K562 (cell line): ENCODE results near the gene HEPACAM2. TPM values are rescaled to one million over a fixed set of nuclear protein-coding genes. Genes with fewer than 3 reads are reported as not detected.

Experiments
- CBX5 ChIP-seq: IDR thresholded peaks from 2 replicates; pipeline ENCODE4 v1.6.1; 2014; ENCODE audit warnings: low read depth, borderline replicate concordance
- KAT2B ChIP-seq: IDR thresholded peaks from one replicate; pipeline ENCODE4 v1.6.1; 2012; ENCODE audit warnings: low read depth, mild to moderate bottlenecking, control low read depth, inconsistent platforms, low read length, moderate library complexity
- KDM2B ChIP-seq: fragments of 250-450 bp; sonication (Bioruptor Pico); IDR thresholded peaks from 2 replicates; pipeline ENCODE4 v1.8.0; 2021; ENCODE audit warnings: mild to moderate bottlenecking, moderate library complexity
- KLF13 ChIP-seq: fragments of 450-650 bp; IDR thresholded peaks from 2 replicates; pipeline ENCODE4 v1.6.1; 2016; ENCODE audit warnings: missing genetic modification characterization, low read depth, mild to moderate bottlenecking, missing compliant biosample characterization, moderate library complexity, borderline replicate concordance
- MEIS2 ChIP-seq: fragments of 450-650 bp; IDR thresholded peaks from 2 replicates; pipeline ENCODE4 v1.6.1; 2014; ENCODE audit warnings: mild to moderate bottlenecking; ENCODE audit not compliant: partially characterized antibody
- NR4A1 ChIP-seq, 2 experiments: fragments of 250-450 bp in 1 of 2; fragments of 450-650 bp in 1 of 2; sonication (Bioruptor Pico) in 1 of 2; IDR thresholded peaks; 2 replicates each; pipeline versions ENCODE4 v1.4.0 to v1.6.1; 2016 to 2020; ENCODE audit warnings: mild to moderate bottlenecking in 2 of 2, missing compliant biosample characterization in 1 of 2, missing genetic modification characterization in 1 of 2, moderate library complexity in 1 of 2
- PHB2 ChIP-seq: fragments of 450-650 bp; IDR thresholded peaks from 2 replicates; pipeline ENCODE4 v1.6.1; 2017; ENCODE audit warnings: low read depth
- TBP ChIP-seq: optimal IDR thresholded peaks from 2 replicates; pipeline ENCODE3; 2011; ENCODE audit warnings: low read depth, low read length, improper control_type of control experiment
- ZKSCAN1 ChIP-seq: fragments of 150-350 bp; IDR thresholded peaks from 2 replicates; pipeline ENCODE4 v1.6.1; 2016; ENCODE audit warnings: low read depth, low read length
- polyA plus RNA-seq, 8 experiments: library from polyadenylated mRNA; depleted of rRNA in 4 of 8; stranded (reverse) in 5 of 8; unstranded in 3 of 8; fragments of >200 nt; fragmentation: Nextera tagmentation in 2 of 8; fragmentation: Illumina TruSeq in 1 of 8; extraction: Ambion mirVana in 2 of 8; extraction: Trizol in 1 of 8; gene quantifications; 2 replicates each; pipeline versions ENCODE4 v1.2.1 to v1.2.3, GENCODE V29; 2011 to 2014; ENCODE audit warnings: inconsistent platforms in 1 of 8, missing spikeins in 1 of 8
- total RNA-seq, 7 experiments: library from RNA; depleted of rRNA in 6 of 7; stranded (reverse); fragments of >200 nt in 6 of 7; fragmentation: Illumina TruSeq in 2 of 7; extraction: Trizol in 2 of 7; gene quantifications; 2 replicates each; pipeline versions ENCODE4 v1.2.1 to v1.2.3, GENCODE V29; 2011 to 2021; ENCODE audit warnings: low replicate concordance in 1 of 7
- TF ChIP-seq, protein P1 (sequence below): fragments of 450-650 bp; formaldehyde crosslinking; conservative IDR thresholded peaks from 2 replicates; pipeline ENCODE4 v1.4.0; 2022; ENCODE audit warnings: mild to moderate bottlenecking, missing genetic modification characterization
- TF ChIP-seq, protein P2 (sequence below): fragments of 450-650 bp; IDR thresholded peaks from 2 replicates; pipeline ENCODE4 v1.6.1; 2017; ENCODE audit warnings: mild to moderate bottlenecking, moderate library complexity
- TF ChIP-seq, protein P3 (sequence below): sonication (generic); formaldehyde crosslinking; IDR thresholded peaks from 2 replicates; pipeline ENCODE4 v1.8.0; 2023; ENCODE audit warnings: mild to moderate bottlenecking, missing genetic modification reagents
- TF ChIP-seq, protein P4 (sequence below), 3 experiments: fragments of 200-800 bp in 1 of 3; fragments of 250-450 bp in 1 of 3; fragments of 450-650 bp in 1 of 3; sonication (Bioruptor Pico) in 1 of 3; sonication (Bioruptor generic) in 1 of 3; formaldehyde crosslinking in 1 of 3; IDR thresholded peaks; 2 replicates each; pipeline versions ENCODE4 v1.6.1 to v1.8.0; 2016 to 2022; ENCODE audit warnings: mild to moderate bottlenecking in 2 of 3, missing genetic modification characterization in 2 of 3, missing compliant biosample characterization in 1 of 3, moderate library complexity in 1 of 3
- TF ChIP-seq, protein P5 (sequence below): sonication (generic); formaldehyde crosslinking; IDR thresholded peaks from 2 replicates; pipeline ENCODE4 v1.8.1; 2023; ENCODE audit warnings: mild to moderate bottlenecking, missing genetic modification reagents, moderate library complexity
- TF ChIP-seq, protein P6 (sequence below): fragments of 450-650 bp; formaldehyde crosslinking; IDR thresholded peaks from 2 replicates; pipeline ENCODE4 v1.4.0; 2020; ENCODE audit warnings: mild to moderate bottlenecking, moderate library complexity

The HEPACAM2 gene
- total and polyA plus RNA-seq, 9 of the 15 experiments (the other 6 are each of a cell fraction or from before 2014, with no cell fraction given): 2.0 to 6.5 (median 3.9) TPM

DNA sequence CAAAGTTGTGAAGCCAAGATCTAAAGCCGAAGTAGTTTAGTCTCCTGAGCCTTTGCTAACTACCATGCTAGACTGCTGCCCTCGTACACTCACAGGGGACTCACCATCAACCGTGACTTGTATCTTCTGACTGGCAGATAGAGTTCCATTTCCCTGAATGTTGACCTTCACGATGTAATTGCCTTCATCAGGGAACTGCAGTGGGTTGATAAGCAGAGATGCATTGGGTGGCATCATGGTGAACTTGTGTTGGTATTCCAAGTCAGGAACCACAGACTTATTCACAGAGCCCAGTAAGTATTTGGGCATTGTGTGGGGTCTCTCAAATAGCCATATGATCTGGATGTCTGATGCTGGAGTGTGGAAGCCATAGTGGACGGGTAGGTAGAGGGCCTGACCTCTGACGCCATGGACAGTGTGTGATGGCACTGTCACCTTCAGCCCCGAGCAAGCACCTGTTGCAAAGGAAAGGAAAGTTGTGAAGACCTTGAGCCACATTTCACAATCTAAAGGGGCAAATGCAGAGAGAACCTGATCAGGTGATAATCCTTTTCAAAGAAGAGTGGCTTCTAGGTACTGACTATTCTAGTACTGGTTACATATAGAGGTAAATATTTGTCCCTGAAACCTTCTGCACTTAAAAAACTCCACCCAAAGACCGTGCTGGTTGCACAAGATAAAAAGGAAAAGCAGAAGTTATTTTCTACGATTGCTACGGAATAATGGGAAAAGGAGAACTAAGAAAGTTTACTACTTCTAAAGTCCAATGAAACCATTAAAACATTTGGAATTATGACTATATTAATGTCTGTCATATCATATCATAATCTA lies 7.1 kb downstream of the HEPACAM2 start (continued):
- TF ChIP-seq ZKSCAN1 (no peak), MEIS2 (no peak), KDM2B (CRISPR knock-in tag) (no peak), TBP (peak; percentile 42), KAT2B (no peak), KLF13 (no peak), PHB2 (no peak; the same call in 1 of the 2 replicates), NR4A1 (CRISPR knock-in tag; IDR thresholded peaks at IDR 0.05) (no peak), NR4A1 (tag; IDR thresholded peaks at IDR 0.05) (no peak), CBX5 (no peak)
- TF ChIP-seq, protein P1, sequence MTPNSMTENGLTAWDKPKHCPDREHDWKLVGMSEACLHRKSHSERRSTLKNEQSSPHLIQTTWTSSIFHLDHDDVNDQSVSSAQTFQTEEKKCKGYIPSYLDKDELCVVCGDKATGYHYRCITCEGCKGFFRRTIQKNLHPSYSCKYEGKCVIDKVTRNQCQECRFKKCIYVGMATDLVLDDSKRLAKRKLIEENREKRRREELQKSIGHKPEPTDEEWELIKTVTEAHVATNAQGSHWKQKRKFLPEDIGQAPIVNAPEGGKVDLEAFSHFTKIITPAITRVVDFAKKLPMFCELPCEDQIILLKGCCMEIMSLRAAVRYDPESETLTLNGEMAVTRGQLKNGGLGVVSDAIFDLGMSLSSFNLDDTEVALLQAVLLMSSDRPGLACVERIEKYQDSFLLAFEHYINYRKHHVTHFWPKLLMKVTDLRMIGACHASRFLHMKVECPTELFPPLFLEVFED (CRISPR knock-in tag): no peak
- TF ChIP-seq, protein P2, sequence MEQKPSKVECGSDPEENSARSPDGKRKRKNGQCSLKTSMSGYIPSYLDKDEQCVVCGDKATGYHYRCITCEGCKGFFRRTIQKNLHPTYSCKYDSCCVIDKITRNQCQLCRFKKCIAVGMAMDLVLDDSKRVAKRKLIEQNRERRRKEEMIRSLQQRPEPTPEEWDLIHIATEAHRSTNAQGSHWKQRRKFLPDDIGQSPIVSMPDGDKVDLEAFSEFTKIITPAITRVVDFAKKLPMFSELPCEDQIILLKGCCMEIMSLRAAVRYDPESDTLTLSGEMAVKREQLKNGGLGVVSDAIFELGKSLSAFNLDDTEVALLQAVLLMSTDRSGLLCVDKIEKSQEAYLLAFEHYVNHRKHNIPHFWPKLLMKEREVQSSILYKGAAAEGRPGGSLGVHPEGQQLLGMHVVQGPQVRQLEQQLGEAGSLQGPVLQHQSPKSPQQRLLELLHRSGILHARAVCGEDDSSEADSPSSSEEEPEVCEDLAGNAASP: no peak
- TF ChIP-seq, protein P3, sequence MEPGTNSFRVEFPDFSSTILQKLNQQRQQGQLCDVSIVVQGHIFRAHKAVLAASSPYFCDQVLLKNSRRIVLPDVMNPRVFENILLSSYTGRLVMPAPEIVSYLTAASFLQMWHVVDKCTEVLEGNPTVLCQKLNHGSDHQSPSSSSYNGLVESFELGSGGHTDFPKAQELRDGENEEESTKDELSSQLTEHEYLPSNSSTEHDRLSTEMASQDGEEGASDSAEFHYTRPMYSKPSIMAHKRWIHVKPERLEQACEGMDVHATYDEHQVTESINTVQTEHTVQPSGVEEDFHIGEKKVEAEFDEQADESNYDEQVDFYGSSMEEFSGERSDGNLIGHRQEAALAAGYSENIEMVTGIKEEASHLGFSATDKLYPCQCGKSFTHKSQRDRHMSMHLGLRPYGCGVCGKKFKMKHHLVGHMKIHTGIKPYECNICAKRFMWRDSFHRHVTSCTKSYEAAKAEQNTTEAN (CRISPR knock-in tag): no peak
- TF ChIP-seq, protein P4, sequence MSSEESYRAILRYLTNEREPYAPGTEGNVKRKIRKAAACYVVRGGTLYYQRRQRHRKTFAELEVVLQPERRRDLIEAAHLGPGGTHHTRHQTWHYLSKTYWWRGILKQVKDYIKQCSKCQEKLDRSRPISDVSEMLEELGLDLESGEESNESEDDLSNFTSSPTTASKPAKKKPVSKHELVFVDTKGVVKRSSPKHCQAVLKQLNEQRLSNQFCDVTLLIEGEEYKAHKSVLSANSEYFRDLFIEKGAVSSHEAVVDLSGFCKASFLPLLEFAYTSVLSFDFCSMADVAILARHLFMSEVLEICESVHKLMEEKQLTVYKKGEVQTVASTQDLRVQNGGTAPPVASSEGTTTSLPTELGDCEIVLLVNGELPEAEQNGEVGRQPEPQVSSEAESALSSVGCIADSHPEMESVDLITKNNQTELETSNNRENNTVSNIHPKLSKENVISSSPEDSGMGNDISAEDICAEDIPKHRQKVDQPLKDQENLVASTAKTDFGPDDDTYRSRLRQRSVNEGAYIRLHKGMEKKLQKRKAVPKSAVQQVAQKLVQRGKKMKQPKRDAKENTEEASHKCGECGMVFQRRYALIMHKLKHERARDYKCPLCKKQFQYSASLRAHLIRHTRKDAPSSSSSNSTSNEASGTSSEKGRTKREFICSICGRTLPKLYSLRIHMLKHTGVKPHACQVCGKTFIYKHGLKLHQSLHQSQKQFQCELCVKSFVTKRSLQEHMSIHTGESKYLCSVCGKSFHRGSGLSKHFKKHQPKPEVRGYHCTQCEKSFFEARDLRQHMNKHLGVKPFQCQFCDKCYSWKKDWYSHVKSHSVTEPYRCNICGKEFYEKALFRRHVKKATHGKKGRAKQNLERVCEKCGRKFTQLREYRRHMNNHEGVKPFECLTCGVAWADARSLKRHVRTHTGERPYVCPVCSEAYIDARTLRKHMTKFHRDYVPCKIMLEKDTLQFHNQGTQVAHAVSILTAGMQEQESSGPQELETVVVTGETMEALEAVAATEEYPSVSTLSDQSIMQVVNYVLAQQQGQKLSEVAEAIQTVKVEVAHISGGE (CRISPR knock-in tag; IDR thresholded peaks at IDR 0.05): 0 out of 6 replicates have a peak, but pooled peaks of 1 of the 3 experiments have one; percentile 39
- TF ChIP-seq, protein P5, sequence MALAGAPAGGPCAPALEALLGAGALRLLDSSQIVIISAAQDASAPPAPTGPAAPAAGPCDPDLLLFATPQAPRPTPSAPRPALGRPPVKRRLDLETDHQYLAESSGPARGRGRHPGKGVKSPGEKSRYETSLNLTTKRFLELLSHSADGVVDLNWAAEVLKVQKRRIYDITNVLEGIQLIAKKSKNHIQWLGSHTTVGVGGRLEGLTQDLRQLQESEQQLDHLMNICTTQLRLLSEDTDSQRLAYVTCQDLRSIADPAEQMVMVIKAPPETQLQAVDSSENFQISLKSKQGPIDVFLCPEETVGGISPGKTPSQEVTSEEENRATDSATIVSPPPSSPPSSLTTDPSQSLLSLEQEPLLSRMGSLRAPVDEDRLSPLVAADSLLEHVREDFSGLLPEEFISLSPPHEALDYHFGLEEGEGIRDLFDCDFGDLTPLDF: no peak
- TF ChIP-seq, protein P6, sequence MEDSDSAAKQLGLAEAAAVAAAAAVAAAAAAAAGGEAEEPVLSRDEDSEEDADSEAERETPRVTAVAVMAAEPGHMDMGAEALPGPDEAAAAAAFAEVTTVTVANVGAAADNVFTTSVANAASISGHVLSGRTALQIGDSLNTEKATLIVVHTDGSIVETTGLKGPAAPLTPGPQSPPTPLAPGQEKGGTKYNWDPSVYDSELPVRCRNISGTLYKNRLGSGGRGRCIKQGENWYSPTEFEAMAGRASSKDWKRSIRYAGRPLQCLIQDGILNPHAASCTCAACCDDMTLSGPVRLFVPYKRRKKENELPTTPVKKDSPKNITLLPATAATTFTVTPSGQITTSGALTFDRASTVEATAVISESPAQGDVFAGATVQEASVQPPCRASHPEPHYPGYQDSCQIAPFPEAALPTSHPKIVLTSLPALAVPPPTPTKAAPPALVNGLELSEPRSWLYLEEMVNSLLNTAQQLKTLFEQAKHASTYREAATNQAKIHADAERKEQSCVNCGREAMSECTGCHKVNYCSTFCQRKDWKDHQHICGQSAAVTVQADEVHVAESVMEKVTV (CRISPR knock-in tag): no peak
